ENCODE results near the gene NKIRAS1.
"Not testable (repeated sequence)": the region's sequence is repeated elsewhere in the genome, so short reads cannot be mapped to it uniquely, and the experiment has no call there.

The NKIRAS1 gene

DNA sequence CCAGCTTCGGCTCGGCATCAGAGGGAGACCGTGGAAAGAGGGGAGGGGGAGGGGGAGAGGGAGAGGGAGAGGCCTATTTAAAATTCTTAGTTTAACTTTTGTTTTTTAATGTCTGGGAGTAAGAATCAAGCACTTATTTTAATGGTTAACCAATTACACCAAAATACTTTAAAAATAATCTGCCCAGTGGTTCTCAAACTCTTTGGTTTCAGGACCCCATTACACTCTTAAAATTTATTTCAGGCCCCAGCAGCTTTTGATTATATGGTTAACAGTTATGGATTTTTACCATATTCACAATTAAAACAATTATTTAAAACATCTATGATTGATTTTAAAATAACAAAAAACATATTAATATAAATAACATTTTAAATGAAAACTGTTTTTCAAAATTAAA lies 44.5 kb downstream of the NKIRAS1 start:
- H3K4me3 ChIP-seq (ENCODE audit: low read depth, low read length) = no peak overlapping the region
- no peak for TF ChIP-seq CTCF (IDR thresholded peaks at IDR 0.05; ENCODE audit: control insufficient read depth, extremely low read depth, insufficient read depth)
- no peak for DNase-seq (ENCODE audit: low read depth)

DNA sequence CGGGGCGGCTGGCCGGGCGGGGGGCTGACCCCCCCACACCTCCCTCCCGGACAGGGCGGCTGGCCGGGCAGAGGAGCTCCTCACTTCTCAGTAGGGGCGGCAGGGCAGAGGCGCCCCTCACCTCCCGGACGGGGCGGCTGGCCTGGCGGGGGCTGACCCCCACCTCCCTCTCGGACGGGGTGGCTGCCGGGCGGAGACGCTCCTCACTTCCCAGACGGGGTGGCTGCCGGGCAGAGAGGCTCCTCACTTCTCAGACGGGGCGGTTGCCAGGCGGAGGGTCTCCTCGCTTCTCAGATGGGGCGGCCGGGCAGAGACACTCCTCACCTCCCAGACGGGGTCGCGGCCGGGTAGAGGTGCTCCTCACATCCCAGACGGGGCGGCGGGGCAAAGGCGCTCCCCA lies 45.4 kb downstream of the NKIRAS1 start:
- DNase-seq (ENCODE audit: low read depth); H3K4me3 ChIP-seq (ENCODE audit: low read depth, low read length): not testable (repeated sequence)

DNA sequence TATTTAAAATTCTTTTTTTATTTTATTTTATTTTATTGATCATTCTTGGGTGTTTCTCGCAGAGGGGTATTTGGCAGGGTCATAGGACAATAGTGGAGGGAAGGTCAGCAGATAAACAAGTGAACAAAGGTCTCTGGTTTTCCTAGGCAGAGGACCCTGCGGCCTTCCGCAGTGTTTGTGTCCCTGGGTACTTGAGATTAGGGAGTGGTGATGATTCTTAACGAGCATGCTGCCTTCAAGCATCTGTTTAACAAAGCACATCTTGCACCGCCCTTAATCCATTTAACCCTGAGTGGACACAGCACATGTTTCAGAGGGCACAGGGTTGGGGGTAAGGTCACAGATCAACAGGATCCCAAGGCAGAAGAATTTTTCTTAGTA lies 46.1 kb downstream of the NKIRAS1 start:
- not testable (repeated sequence) for H3K4me3 ChIP-seq (ENCODE audit: low read depth, low read length); DNase-seq (ENCODE audit: low read depth)

DNA sequence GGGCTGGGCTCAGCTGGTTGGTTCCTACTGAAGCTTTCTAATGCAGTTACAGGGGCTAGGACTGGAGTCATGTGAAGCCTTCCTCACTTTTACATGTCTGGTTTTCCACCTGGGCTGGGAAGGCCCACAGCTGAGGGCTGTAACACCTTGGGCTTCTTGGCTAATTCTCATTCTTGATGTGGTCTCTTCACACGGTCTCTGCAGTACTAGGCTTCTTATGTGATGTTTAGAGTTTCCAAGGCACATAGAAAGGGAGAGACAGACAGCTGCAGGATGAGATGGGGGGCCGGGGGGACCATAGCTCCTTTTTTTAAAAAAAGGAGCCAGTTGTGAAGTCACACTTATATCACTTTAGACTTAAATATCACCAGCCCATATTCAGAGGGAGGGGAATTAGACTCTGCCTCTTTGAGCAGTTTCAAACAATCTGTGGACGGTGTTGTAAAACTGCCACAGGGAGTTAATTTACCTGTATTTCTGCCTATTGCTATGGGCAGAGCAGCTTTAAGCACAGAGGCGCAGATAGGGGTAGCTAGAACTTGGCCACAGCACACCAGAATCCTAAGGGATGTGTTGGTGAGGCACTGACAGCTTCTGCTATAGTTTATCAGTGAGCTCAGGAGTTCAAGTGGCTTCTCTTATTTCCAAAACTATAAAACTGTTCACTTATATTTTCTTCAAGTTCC lies 46.7 kb downstream of the NKIRAS1 start:
- DNase-seq (ENCODE audit: low read depth) = no peak
- no peak overlapping the region for H3K4me3 ChIP-seq (ENCODE audit: low read depth, low read length)
- no peak for TF ChIP-seq CTCF (IDR thresholded peaks at IDR 0.05; ENCODE audit: control insufficient read depth, extremely low read depth, insufficient read depth)

DNA sequence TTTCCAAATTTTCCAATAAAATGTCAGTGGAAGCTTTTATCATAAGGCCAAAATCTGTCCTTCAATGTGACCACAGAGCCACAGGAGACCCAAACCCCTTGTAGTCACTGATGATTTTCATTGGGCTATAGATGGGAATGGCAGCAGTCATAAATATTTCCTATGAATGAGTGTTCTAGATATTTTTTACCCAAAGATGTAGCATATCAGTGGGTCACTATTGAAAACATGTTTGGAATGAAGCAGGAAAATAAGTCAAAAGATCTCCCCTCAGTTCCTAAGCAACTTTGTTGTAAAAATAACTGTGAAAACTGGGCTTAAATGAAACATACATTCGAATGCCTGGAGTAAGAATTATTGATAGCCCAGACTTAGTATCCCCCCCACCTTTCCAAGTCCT lies 49.0 kb downstream of the NKIRAS1 start:
- no peak for DNase-seq (ENCODE audit: low read depth)
- no peak for TF ChIP-seq CTCF (IDR thresholded peaks at IDR 0.05; ENCODE audit: control insufficient read depth, extremely low read depth, insufficient read depth)
- no peak overlapping the region for H3K4me3 ChIP-seq (ENCODE audit: low read depth, low read length)

GRCh38 chr3:23867400-23867799 lies 49.4 kb downstream of the NKIRAS1 start:
- no peak overlapping the region for H3K4me3 ChIP-seq (ENCODE audit: low read depth, low read length)

DNA sequence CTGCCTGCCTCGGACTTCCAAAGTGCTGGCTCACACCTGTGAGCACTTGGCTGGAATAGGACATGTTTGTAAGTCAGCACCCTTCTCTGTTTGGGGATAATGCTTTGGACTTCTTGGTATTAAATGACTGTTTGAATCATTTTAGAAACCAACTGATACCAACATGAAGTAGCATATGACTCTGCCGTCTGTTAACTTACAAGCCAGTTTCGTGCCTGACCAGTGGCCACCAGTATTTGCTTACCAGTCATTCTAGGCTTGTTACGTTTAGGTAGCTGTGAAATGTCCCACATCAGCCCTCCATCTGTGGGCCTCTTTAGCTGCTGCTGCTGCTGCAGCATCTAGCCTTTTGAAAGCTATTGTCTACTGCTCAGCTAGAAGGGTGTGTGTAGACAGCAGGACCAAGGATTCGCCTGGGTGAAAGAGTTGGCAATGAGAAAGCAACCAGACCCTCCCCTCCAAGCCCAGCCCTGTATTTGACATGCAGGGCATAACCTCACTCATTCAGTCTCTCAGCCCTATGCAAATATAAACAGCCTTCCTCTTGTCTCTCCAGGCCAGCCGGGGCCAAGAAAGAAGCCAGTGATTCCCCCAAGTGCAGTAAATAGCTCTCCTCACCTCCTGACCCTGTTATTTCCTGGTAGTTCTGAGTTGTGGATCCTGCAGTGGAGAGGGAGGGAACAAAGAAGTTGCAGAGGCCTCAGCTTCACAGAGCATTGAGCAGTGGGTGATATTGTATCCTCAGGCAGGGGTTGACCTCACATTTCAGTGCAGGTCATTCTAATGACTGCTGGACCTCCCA lies 51.0 kb downstream of the NKIRAS1 start:
- H3K4me3 ChIP-seq (ENCODE audit: low read depth, low read length) = no peak overlapping the region
- TF ChIP-seq CTCF (IDR thresholded peaks at IDR 0.05; ENCODE audit: control insufficient read depth, extremely low read depth, insufficient read depth) = no peak
- DNase-seq (ENCODE audit: low read depth) = no peak

More at GRCh38 chr3:23867400-23867799, 49.4 kb downstream of the NKIRAS1 start:
- DNase-seq (ENCODE audit: low read depth) = no peak
- TF ChIP-seq CTCF (IDR thresholded peaks at IDR 0.05; ENCODE audit: control insufficient read depth, extremely low read depth, insufficient read depth) = no peak

DNA sequence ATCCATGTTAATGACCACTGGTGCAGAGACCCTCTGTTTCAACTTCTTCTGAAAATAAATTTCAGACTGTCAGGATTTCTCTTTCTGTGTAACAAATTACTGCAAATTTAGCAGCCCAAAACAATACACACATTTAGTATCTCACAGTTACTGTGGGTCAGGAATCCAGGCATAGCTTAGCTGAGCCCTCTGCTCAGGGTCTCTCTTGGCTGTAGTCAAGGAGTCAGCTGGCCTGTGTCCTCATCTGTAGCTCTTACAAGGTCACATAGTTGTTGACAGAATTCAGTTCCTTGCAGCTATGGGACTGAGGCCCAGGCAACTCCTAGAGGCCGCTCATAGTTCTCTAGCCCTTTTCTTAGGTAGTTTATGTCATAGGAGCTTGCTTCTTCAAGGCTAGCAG lies 51.9 kb downstream of the NKIRAS1 start:
- H3K4me3 ChIP-seq (ENCODE audit: low read depth, low read length) = no peak overlapping the region
- DNase-seq (ENCODE audit: low read depth) = no peak
- TF ChIP-seq CTCF (IDR thresholded peaks at IDR 0.05; ENCODE audit: control insufficient read depth, extremely low read depth, insufficient read depth) = no peak
